Stomach smooth muscle (tissue), 2 donors: ENCODE results near the gene DEK.

ENCODE experiments used
- H3K27ac ChIP-seq: one replicate; pipeline ENCODE4 v1.7.0; 2013; ENCODE audit warnings: mild to moderate bottlenecking, low read length, inconsistent platforms
- H3K27me3 ChIP-seq, 2 donors: one replicate each; pipeline ENCODE4 v1.7.0; 2013; ENCODE audit warnings: low read length in 2 of 2; ENCODE audit not compliant: insufficient read depth in 2 of 2, control insufficient read depth in 1 of 2
- H3K36me3 ChIP-seq, 2 donors: one replicate each; pipeline ENCODE4 v1.7.0; 2013; ENCODE audit warnings: low read length in 2 of 2; ENCODE audit not compliant: control insufficient read depth in 2 of 2, insufficient read depth in 2 of 2
- H3K4me1 ChIP-seq: one replicate; pipeline ENCODE4 v1.7.0; 2013; ENCODE audit warnings: low read length; ENCODE audit not compliant: control insufficient read depth, insufficient read depth
- H3K4me3 ChIP-seq, 2 donors: one replicate each; pipeline ENCODE4 v1.7.0; 2013; ENCODE audit warnings: low read length in 2 of 2
- H3K9ac ChIP-seq, 2 donors: one replicate each; pipeline ENCODE4 v1.7.0; 2013; ENCODE audit warnings: low read length in 2 of 2, mild to moderate bottlenecking in 1 of 2
- H3K9me3 ChIP-seq, 2 donors: one replicate each; pipeline ENCODE4 v1.7.0; 2013; ENCODE audit warnings: low read length in 2 of 2; ENCODE audit not compliant: control insufficient read depth in 2 of 2
- donor health status: healthy.
- donor health status: Pancreatic carcinoma.

DEK gene

DNA sequence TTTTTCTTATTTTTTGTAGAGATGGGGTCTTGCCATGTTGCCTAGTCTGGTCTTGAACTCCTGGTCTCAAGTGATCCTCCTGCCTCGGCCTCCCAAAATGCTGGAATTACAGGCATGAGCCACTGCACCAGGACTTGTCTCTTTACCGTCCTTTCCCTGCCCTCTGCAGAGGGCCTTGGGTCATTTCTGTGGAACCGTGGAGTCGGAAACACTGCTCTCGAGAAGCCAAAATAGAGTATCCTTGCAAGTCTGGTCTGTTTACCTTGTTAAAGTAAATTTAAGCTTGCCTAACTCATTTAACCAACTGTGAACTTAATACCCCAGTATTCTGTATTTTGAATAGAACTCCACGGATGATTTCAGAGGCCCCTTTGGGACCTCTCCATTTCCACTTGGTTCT is 57.7 kb downstream of the DEK start:
- Histone ChIP-seq H3K9ac (no peak overlapping the region), H3K9me3 (no peaks in the 10 kb centered on the region), H3K27me3 (no peaks in the 10 kb centered on the region), H3K27ac (peak overlapping the region; percentile 95), H3K4me1 (peaks cover 18% of the 10 kb centered on the region), H3K4me3 (no peak overlapping the region), H3K36me3 (no peaks in the 10 kb centered on the region)

DNA sequence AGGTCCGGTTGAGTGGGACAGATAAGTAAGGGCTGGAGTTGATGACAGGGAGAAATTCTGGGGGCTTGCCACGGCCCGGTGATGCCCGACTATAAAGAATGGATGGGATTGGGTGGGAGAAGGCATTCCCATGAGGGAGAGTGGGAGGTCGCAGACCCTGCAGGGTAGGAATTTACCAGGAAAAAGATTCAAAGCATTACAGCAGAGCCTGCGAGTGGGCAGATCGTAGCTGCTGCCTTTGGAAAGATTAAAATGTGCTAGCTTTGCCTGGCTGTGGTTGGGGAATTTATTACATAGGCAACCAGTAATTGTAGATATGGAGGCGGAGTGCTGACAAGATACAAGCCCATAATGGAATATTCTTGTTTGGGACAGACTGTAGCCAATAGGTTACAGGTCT is 59.6 kb downstream of the DEK start:
- Histone ChIP-seq H3K9ac (no peak overlapping the region), H3K27ac (no peak overlapping the region), H3K4me1 (peaks cover 14% of the 10 kb centered on the region), H3K9me3 (no peaks in the 10 kb centered on the region), H3K27me3 (no peaks in the 10 kb centered on the region), H3K4me3 (no peak overlapping the region), H3K36me3 (peaks cover 0 to 2% of the 10 kb centered on the region in 2 donors)

GRCh38 chr6:18203786-18204185 is 60.5 kb downstream of the DEK start:
- Histone ChIP-seq H3K36me3 (peaks cover 0 to 2% of the 10 kb centered on the region in 2 donors), H3K4me1 (peaks cover 8% of the 10 kb centered on the region), H3K27ac (no peak overlapping the region), H3K9me3 (no peaks in the 10 kb centered on the region), H3K4me3 (no peak overlapping the region), H3K9ac (no peak overlapping the region), H3K27me3 (no peaks in the 10 kb centered on the region)

- no peaks in the 10 kb centered on the region for H3K9me3 ChIP-seq
- no peak overlapping the region for H3K9ac ChIP-seq
- no peaks in the 10 kb centered on the region for H3K4me1 ChIP-seq
- peaks cover 5 to 7% of the 10 kb centered on the region in 2 donors for H3K36me3 ChIP-seq
- no peak overlapping the region for H3K27ac ChIP-seq
- no peak overlapping the region for H3K4me3 ChIP-seq
- H3K27me3 ChIP-seq = no peaks in the 10 kb centered on the region
Measured at GRCh38 chr6:18192026-18192425, 72.3 kb downstream of the DEK start.

GRCh38 chr6:18189196-18189595 is 75.1 kb downstream of the DEK start:
- H3K4me1 ChIP-seq = peaks cover 2% of the 10 kb centered on the region
- peaks cover 7 to 13% of the 10 kb centered on the region in 2 donors for H3K36me3 ChIP-seq

DNA sequence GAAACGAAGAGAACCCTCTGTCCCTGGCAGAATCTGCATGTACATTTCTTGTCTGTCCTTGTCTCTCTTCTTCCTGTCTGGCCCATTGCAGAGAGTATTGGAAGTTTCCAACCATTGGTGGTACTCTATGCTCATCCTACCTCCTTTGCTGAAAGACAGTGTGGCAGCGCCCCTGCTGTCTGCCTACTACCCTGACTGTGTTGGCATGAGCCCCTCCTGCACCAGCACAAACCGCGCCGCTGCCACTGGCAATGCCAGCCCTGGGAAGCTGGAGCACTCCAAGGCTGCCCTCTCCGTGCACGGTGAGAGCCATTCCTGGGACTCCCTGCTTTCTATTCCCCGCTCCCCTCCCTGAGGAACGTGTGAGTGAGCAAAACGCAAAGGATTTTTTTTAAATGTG is 76.6 kb downstream of the DEK start:
- H3K4me1 ChIP-seq = peaks cover 2% of the 10 kb centered on the region
- no peaks in the 10 kb centered on the region for H3K27me3 ChIP-seq
- H3K27ac ChIP-seq = no peak overlapping the region
- no peaks in the 10 kb centered on the region for H3K9me3 ChIP-seq
- H3K9ac ChIP-seq = no peak overlapping the region
- H3K4me3 ChIP-seq = no peak overlapping the region
- H3K36me3 ChIP-seq = peaks cover 7 to 13% of the 10 kb centered on the region in 2 donors

More at GRCh38 chr6:18189196-18189595, 75.1 kb downstream of the DEK start:
- no peak overlapping the region for H3K9ac ChIP-seq
- H3K27ac ChIP-seq = no peak overlapping the region
- H3K9me3 ChIP-seq = no peaks in the 10 kb centered on the region
- no peak overlapping the region for H3K4me3 ChIP-seq
- H3K27me3 ChIP-seq = no peaks in the 10 kb centered on the region

DNA sequence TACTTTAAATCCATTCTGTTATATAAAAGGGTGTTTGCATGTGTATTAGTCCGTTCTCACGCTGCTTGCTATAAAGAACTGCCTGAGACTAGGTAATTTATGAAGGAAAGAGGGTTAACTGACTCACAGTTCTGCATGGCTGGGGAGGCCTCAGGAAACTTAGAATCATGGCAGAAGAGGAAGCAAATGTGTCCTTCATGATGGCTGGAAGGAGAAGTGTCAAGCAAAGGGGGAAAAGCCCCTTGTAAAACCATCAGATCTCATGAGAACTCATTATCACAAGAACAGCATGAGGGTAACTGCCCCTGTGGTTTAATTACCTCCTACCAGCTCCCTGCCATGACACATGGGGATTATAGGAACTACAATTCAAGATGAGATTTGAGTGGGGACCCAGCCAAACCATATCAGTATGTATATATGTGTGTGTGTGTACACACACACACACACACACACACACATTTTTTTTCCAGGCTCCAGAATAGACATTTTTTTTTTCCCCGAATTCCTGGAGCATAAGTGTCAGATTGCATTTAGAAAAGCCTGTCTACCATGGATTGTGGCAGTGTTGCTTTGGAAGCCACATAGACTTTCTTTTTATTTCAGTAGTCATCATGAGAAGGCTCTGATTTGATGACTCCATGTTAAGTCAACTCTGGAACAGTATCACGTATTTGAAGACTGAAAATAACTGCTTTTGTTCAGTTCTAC is 77.6 kb downstream of the DEK start:
- Histone ChIP-seq H3K9ac (no peak overlapping the region), H3K36me3 (peaks cover 4 to 13% of the 10 kb centered on the region in 2 donors), H3K4me1 (peaks cover 2% of the 10 kb centered on the region), H3K4me3 (no peak overlapping the region), H3K27me3 (no peaks in the 10 kb centered on the region), H3K9me3 (no peaks in the 10 kb centered on the region), H3K27ac (no peak overlapping the region)

DNA sequence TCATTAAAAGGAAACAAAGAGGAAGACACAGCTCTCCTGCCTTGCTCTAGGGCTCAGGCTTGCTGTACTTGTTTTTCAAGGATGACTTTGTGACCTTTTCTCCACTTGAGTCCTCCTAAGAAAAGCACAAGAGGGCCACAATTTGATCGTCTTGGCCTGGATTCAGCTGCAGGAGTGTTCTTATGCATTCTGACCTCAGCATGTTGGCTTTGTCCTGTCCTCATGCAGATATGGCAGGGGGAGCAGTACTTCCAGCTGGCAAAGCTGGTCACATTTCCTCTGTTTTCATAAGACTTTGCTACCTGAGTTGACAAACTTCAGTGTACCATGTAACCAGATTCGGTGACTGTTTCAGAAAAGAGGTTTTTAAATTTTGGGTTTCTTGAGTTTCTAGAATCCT is 78.3 kb downstream of the DEK start:
- no peak overlapping the region for H3K27ac ChIP-seq

GRCh38 chr6:18185624-18186023 is 78.7 kb downstream of the DEK start:
- Histone ChIP-seq H3K9me3 (no peaks in the 10 kb centered on the region), H3K36me3 (peaks cover 4 to 6% of the 10 kb centered on the region in 2 donors), H3K4me1 (peaks cover 2% of the 10 kb centered on the region), H3K27me3 (no peaks in the 10 kb centered on the region), H3K27ac (no peak overlapping the region), H3K9ac (no peak overlapping the region), H3K4me3 (no peak overlapping the region)

More for the DNA sequence above, 78.3 kb downstream of the DEK start:
- peaks cover 4 to 6% of the 10 kb centered on the region in 2 donors for H3K36me3 ChIP-seq
- no peaks in the 10 kb centered on the region for H3K27me3 ChIP-seq
- no peak overlapping the region for H3K9ac ChIP-seq
- no peak overlapping the region for H3K4me3 ChIP-seq
- H3K4me1 ChIP-seq = peaks cover 2% of the 10 kb centered on the region
- no peaks in the 10 kb centered on the region for H3K9me3 ChIP-seq

- H3K9ac ChIP-seq = no peak overlapping the region
- peaks cover 4 to 6% of the 10 kb centered on the region in 2 donors for H3K36me3 ChIP-seq
- H3K27ac ChIP-seq = no peak overlapping the region
Measured at GRCh38 chr6:18183766-18184165, 80.6 kb downstream of the DEK start.

GRCh38 chr6:18182568-18182967 is 81.8 kb downstream of the DEK start:
- Histone ChIP-seq H3K36me3 (peaks cover 4 to 6% of the 10 kb centered on the region in 2 donors), H3K4me3 (no peak overlapping the region), H3K9me3 (no peaks in the 10 kb centered on the region), H3K4me1 (peaks cover 2% of the 10 kb centered on the region), H3K27me3 (no peaks in the 10 kb centered on the region), H3K9ac (no peak overlapping the region), H3K27ac (no peak overlapping the region)

More at GRCh38 chr6:18183766-18184165, 80.6 kb downstream of the DEK start:
- Histone ChIP-seq H3K9me3 (no peaks in the 10 kb centered on the region), H3K4me3 (no peak overlapping the region), H3K4me1 (peaks cover 2% of the 10 kb centered on the region), H3K27me3 (no peaks in the 10 kb centered on the region)
